Type B pancreatic cell (in vitro differentiated cells): Measurements from ENCODE around the gene SULT4A1. TPM values are rescaled to one million over a fixed set of nuclear protein-coding genes. Genes with fewer than 3 reads are reported as not detected.
A peak's percentile ranks its signal among the peaks of the same experiment; 100 is the strongest.

ENCODE experiments used
- DNase-seq: peaks from one replicate; pipeline ENCODE4 v3.0.0; 2021; ENCODE audit warnings: mixed read lengths; ENCODE audit not compliant: unreplicated experiment; ENCODE audit errors: extremely low spot score
- H3K27ac Mint-ChIP-seq: 2 replicates; pipeline ENCODE4 v1.8.0; 2021; ENCODE audit warnings: mild to moderate bottlenecking, mixed read lengths
- H3K27me3 Mint-ChIP-seq: 2 replicates; pipeline ENCODE4 v1.8.0; 2021; ENCODE audit warnings: mixed read lengths
- H3K36me3 Mint-ChIP-seq: 2 replicates; pipeline ENCODE4 v1.8.0; 2021; ENCODE audit warnings: mixed read lengths
- H3K4me1 Mint-ChIP-seq: one replicate; pipeline ENCODE4 v1.8.0; 2021; ENCODE audit warnings: mixed read lengths; ENCODE audit not compliant: unreplicated experiment
- H3K4me3 Mint-ChIP-seq: 2 replicates; pipeline ENCODE4 v1.8.0; 2021; ENCODE audit warnings: mild to moderate bottlenecking, mixed read lengths
- H3K9me3 Mint-ChIP-seq: 2 replicates; pipeline ENCODE4 v1.8.0; 2021; ENCODE audit warnings: mixed read lengths
- CTCF ChIP-seq: fragments of 200-600 bp; sonication (generic); conservative IDR thresholded peaks from 2 replicates; pipeline ENCODE4 v1.5.0; 2021; ENCODE audit warnings: antibody characterized with exemption, mild to moderate bottlenecking
- long read RNA-seq: library from polyadenylated mRNA; unstranded; transcript quantifications from one replicate; pipeline ENCODE4 v2.0.0, GENCODE V29; 2020
- total RNA-seq: library from RNA; stranded (reverse); gene quantifications from 2 replicates; pipeline ENCODE4 v1.2.1, GENCODE V29; 2021; ENCODE audit warnings: low replicate concordance

Gene SULT4A1
- 7.5 and 10.8 TPM in 2 replicates for total RNA-seq
- long read RNA-seq, partial matches to known transcripts: 0 of 5 reads
- long read RNA-seq, other reads (novel, unspliced or antisense): 4 of 5 reads

- TF ChIP-seq CTCF: no peak
- Mint-ChIP-seq H3K27me3 (peaks cover 43% of the 10 kb centered on the region), H3K4me3 (peak within 1 kb of the TSS; percentile 87), H3K27ac (peak within 1 kb of the TSS; percentile 86), H3K36me3 (no peaks in the 10 kb centered on the region), H3K9me3 (no peaks in the 10 kb centered on the region), H3K4me1 (peaks cover 5% of the 10 kb centered on the region)
- DNase-seq: no peak
Measured at GRCh38 chr22:43862074-43862881, at the start of gene SULT4A1. TSS of gene SULT4A1 (minus strand) at chr22:43862513. CDS start at chr22:43862382, 131 bp downstream.

- no peak for TF ChIP-seq CTCF
- Mint-ChIP-seq H3K4me1 (peaks cover 8% of the 10 kb centered on the region), H3K4me3 (no peak overlapping the region), H3K27ac (no peak overlapping the region), H3K27me3 (peaks cover 42% of the 10 kb centered on the region), H3K9me3 (no peaks in the 10 kb centered on the region), H3K36me3 (no peaks in the 10 kb centered on the region)
- DNase-seq: no peak
Measured at GRCh38 chr22:43911351-43911750, 49.0 kb upstream of the SULT4A1 start.

GRCh38 chr22:43910178-43910695 lies 47.9 kb upstream of the SULT4A1 start:
- no peak for DNase-seq
- H3K4me3 Mint-ChIP-seq: no peak overlapping the region
- TF ChIP-seq CTCF: no peak
- no peaks in the 10 kb centered on the region for H3K36me3 Mint-ChIP-seq
- no peaks in the 10 kb centered on the region for H3K9me3 Mint-ChIP-seq
- H3K27me3 Mint-ChIP-seq: peaks cover 47% of the 10 kb centered on the region
- peaks cover 8% of the 10 kb centered on the region for H3K4me1 Mint-ChIP-seq
- H3K27ac Mint-ChIP-seq: no peak overlapping the region

GRCh38 chr22:43909708-43910107 lies 47.4 kb upstream of the SULT4A1 start:
- no peaks in the 10 kb centered on the region for H3K36me3 Mint-ChIP-seq

DNA sequence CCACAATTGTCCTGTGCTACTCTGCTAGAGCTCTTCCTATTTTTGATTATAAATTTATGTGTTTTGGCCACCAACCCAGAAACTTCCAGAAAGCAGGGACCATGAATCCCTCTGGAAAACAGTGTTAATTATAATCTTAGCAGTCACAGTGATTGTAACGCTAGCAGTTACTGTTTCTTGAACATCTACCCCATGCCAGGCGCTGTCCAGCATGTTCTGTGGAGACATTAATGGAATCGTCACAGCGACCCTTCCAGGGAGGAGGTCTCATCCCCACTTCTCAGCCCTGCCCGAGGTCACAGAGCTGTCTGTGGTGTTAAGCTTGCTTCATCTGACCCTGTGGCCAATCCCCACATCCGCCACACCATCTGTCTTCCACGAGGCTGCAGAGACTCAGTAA lies 43.4 kb upstream of the SULT4A1 start:
- Mint-ChIP-seq H3K4me1 (no peaks in the 10 kb centered on the region), H3K9me3 (no peaks in the 10 kb centered on the region), H3K4me3 (no peak overlapping the region), H3K27me3 (peaks cover 39% of the 10 kb centered on the region), H3K36me3 (no peaks in the 10 kb centered on the region), H3K27ac (no peak overlapping the region)
- DNase-seq: no peak
- no peak for TF ChIP-seq CTCF

More at GRCh38 chr22:43909708-43910107, 47.4 kb upstream of the SULT4A1 start:
- Mint-ChIP-seq H3K27ac (no peak overlapping the region), H3K27me3 (peaks cover 47% of the 10 kb centered on the region), H3K9me3 (no peaks in the 10 kb centered on the region), H3K4me3 (no peak overlapping the region), H3K4me1 (peaks cover 8% of the 10 kb centered on the region)
- no peak for DNase-seq
- no peak for TF ChIP-seq CTCF
